ENCODE data around the gene PI4KA.

GRCh38 chr22:20834725-20835124 lies 23.9 kb downstream of the PI4KA start:
- TF ChIP-seq CTCF (IDR thresholded peaks at IDR 0.05) = no peak
- no peak for TF ChIP-seq POLR2A (IDR thresholded peaks at IDR 0.05)
- no peak for TF ChIP-seq POLR2AphosphoS5 (IDR thresholded peaks at IDR 0.05)
- no peak for TF ChIP-seq EP300 (IDR thresholded peaks at IDR 0.05)

All from stomach (tissue), 4 donors.